GM19351 (cell line): ENCODE data around the gene PLK5.

Experiments used
- ATAC-seq: cut with Tn5 transposase; IDR thresholded peaks from one replicate; pipeline ENCODE4 v1.9.1; 2021; ENCODE audit warnings: mild to moderate bottlenecking, moderate library complexity; ENCODE audit not compliant: unreplicated experiment

Gene PLK5

DNA sequence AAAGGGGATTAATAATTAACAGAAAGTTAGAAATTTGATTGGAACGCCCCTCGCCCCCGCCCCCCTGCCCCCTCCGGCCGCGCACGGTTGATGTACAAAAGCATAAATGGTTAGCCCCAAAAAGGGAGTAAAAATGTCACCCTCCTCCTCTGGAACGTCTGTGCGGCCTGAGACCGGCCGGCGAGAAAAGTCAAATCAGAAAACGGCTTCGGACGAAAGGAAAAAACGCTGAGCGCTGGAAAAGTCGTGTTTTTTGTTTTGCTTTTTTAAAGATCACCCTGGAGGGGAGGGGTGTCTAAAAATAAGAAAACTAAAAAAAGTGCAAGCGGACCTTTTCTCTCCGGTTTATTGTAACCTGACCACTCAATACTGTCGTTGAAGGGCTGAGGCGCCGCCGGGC is 31.1 kb downstream of the PLK5 start:
- no peak for ATAC-seq

DNA sequence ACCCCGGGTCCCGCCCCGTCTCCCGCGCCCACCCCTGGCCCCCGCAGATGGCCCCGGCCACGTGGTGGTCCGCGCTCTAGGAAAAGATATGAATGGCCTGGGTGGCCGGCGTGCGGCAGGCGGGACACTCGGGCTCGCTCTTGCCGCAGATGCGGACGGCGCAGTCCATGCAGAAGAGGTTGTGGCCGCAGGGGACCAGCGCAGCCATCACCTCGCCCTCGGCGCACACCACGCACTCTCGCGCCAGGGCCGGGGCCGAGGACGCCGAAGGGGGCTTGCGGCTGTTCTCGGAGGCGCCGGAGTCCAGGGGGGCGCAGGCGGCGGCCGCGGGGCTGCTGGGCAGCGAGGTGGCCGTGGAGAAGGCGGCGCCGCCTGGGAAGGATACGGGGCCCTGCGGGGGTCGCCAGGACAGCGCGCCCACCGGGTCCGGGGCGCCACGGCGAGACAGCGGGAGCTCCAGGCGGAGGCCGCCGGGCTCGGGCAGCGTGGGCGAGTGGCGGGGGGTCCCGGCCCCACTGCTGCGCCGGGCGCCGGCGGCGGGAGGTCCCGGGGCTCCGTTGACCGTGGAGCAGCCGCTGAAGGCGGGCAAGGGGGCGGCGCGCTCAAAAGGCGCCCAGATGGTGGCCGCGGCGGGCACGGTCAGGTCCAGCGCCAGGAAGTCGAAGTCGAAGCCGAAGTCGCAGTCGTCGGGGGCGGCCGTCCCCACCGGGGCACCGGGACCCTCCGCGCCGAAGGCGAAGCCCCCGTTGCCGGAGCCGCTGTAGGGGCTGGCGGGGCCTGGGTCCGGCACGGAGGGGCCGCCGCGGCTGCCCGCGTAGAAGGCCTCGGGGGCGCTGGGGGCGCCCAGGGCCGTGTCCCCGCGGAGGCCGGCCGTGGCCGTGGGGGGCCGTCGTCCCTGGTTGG is 31.9 kb downstream of the PLK5 start:
- ATAC-seq = no peak

DNA sequence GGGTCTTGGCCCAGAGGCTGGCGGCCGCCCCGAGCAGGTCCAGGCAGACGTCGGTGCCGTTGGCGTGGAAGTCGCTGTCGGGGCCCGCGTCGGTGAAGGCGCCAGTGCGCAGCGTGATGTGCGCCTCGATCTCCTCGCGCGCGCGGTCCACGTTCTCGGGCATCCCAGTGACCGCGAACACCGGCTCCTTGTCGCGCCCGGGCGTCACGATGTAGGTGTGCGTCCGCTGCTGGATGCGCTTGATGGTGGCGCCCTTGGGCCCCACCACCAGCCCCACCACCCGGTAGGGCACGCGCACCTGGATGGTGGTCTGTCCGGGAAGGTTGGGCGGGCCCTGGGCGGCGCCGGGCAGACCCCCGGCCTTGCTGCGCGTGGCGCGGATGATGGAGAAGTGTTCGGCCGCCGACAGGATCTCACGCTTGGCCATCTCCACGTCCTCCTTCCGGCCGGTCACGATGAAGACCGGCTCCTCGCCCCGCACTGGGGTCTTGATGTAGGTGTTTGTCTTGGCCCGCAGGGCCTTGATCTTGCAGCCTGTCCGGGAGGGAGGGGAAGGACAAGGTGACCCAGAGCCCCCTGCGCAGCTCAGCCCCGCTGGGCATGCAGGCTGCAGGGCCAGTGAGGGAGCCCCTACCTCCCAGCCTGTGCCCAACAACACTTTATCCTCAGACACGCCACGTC is 32.7 kb downstream of the PLK5 start:
- no peak for ATAC-seq

DNA sequence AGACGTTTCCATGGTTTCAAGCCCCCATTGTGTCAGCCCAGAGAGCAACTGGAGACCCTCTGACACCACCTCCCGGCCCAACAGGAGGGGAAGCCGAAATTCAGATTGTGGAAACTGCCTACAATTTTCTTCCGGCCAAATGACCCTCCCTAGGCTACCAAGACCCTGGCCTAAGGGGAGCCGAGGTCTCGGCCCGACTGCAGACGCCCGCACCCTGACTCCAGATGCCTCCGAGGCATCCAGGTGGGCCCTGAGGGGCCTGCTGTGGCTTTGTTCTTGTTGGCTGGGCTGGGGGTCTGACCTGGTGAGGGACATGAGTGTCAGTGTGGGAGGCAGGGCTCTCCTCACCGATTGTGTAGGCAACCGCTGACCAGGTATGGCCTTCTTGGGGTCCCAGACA is 34.7 kb downstream of the PLK5 start:
- no peak for ATAC-seq

DNA sequence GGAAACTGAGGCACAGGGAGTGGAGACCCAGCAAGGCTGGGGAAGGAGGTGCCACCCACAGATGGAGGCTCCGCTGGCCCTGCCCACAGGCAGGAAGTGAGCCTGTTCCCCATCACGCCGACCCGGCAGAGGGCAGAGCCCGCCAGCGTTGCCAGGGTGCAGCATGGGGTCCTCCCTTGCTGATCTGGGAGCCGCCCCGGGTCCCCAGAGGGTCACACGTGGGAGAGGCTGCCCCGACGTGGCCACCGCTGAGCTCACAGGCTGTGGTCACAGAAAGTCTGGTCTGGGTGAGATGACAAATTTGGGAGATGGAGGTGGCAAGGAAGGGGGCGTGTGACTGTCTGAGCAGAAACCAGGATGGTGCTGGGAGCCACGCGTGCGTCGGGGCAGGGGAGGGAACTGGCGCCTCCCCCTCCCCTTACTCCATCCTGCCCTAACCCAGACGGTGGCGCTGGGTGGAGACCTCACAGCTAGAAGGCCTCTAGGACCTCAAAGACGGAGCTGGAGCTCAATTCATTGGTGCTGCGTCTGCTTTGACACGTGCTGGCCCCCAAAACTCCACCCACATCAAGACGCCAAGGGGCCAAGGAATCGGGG is 36.5 kb downstream of the PLK5 start:
- ATAC-seq = no peak

DNA sequence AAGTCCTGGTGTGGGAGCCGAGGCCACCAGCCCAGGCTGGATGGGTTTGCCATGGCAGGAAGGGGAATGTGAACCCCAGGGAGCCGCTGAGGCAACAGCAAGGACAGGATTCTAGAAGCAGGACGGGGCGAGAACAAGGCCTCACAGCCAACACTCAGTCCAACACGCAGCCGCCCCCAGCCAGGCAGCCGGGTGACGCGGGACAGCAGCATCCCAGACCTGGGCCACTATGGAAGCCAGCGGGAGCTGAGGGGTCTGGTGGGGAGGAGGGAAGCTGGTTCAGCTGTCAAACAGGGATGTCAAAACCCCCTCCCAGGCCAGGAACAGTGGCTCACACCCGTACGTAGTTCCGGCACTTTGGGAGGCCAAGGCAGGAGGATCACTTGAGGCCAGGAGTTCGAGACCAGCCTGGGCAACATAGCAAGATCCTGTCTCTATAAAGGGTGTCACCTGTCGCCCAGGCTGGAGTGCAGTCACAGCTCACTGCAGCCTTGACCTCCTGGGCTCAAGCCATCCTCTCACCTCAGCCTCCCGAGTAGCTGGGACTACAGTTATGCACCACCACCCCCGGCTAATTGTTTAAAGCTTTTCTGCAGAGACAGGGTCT is 37.5 kb downstream of the PLK5 start:
- ATAC-seq = no peak

DNA sequence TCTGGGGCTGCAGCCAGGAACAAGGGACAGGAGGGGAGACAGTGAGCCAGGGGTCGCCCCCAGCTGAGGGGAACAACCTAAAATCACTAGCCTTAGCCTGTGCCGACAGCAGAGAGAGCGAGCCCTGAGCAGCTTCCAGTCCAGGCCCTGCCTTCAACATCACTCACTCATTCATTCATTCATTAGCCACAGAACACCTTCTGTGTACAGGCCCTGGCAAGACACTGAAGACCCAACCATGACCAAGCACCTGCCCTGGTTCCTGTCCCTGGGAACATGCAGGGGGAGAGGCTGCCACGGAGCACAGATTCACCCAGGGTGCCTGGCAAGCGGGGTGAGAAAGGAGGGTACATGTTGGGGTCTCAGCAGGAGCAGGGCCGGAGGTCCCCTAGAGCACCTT is 39.4 kb downstream of the PLK5 start:
- ATAC-seq = no peak

DNA sequence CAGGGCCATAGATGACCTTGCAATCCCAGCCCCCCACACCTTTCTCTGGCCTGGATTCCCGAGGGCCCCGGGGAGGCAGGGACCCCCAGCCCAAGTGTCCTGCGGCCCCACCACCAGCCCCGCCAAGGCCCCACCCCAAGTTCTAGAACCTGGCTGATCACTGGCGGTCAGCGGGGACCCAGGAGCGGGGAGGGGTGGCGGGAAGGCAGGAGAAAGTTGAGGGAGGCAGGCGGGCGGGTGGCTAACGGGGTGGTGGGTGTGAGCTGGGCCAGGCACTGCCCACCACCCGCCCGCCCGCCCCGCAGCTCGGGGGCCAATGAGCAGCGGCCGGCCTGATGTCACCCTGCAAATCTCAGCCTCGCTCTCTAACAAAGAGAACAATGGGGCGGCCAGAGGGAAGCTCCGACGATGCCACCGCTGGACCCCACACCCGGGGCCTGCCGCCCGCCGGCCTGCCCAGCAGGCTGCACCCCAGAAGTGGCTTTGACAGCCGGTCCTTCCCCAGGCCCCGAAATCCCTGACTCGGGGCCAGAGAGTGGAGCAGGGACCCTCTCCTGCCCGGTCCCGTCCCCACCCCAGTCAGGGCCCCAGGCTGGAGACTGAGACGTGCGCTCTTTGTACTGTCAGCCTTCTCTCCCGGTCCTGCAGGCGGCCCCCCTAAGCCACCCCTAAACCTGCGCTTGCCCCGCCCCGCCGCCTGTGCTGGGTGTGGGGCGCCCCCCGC is 42.7 kb downstream of the PLK5 start:
- no peak for ATAC-seq

DNA sequence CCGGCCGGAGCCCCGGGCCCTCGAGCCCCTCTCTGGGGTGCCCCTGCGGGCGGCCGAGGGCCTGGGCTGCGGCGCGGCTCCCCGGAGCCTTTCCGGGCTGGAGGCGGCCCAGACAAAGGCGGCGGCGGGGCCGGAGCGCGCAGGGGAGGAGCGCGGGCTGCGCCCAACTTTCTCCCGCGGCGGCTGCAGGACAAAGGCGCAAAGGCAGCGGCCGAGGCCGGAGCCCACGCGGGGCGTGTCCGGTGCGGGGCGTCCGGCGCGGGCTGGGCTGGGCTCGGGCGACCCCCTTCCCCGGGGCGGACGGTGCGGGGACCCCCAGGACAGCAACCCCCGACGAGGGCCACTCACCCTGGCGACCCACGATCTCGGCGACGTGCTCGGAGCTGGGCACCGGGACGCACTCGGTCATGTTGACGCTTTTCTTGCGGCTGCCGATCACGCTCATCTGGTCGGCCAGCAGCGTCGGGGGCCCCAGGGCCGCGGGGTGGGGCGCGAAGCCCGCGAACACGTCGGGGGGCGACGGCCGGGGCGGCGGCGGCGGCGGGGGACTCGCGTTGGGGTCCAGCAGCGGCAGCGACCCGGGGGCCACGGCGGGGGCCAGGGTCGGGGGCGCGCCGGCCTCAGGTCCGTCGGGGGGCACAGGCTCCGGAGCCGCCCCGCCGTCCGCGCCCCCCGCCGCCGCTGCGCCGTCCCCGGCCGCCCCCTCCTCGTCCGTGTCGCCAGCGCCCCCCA is 43.4 kb downstream of the PLK5 start:
- ATAC-seq = no peak

DNA sequence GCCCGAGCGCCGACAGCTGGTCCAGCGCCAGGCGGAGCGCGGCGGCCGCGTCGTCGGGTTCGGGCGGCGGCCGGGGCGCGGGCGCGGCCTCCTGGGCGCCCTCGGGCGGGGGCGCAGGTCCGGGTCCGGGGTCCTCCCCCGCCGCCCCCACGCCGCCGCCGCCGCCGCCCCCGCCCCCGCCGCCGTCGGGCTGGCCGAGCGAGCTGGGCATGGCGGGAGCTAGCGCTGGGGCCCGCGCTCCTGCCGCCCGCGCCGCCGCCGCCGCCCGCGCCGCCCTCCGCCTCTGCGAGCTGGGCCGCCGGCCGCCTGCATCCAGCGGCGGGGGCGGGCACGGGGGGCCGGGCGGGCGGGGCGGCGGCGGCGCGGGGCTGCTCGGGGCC is 44.0 kb downstream of the PLK5 start:
- ATAC-seq = no peak

DNA sequence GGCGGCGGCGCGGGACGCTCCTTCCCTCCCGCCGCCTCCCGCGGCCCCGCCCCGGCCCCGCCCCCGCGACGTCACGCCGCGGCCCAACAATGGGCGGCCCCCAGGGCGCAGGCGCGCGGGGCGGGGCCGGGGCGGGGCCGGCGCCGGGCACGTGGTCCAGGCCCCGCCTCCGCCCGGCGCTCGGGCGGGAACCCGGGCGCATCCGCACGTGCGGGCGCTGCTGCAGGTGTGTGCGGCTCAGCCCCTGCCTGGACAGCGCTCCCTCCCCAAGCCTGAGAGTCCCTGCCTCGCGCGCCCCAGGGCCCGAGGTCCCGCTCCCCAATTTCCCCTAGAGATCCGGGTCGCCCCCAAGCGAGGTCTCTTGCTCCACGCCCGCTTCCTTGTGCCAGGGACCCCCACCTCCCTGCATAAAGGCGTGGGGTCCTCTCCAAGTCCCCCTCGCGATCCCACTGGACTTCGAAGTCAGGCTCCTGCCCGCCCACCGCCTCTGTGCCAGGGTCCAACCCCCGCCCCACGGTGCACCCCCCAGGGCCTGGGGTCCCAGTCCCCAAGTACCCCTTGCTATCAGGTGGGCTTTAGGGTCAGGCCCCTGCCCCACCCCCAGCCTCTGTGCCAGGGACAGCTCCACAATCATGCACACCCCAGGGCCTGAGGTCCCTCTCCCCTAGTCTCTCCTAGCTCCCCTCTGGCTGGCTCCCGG is 44.6 kb downstream of the PLK5 start, which contains the start of gene MEX3D:
MEX3D (minus strand) TSS at position 6 of the 700 bp plus-strand sequence. CDS start 267 bp downstream, outside the sequence.
- no peak for ATAC-seq

DNA sequence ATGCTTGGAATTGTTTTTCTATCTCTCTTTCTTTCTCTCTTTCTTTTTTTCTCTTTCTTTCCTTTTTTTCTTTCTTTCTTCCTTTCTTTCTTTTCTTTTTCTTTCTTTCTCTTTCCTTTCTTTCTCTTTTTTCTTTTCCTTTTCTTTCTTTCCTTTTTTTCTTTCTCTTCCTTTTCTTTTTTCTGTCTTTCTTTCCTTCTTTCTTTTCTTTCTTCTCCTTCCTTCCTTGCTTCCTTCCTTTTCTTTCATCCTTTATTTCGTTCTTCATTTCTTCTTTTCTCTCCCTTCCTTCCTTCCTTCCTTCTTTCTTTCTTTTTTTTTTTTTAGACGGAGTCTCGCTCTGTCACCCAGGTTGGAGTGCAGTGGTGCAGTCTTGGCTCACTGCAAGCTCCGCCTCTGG is 46.1 kb downstream of the PLK5 start:
- no peak for ATAC-seq

DNA sequence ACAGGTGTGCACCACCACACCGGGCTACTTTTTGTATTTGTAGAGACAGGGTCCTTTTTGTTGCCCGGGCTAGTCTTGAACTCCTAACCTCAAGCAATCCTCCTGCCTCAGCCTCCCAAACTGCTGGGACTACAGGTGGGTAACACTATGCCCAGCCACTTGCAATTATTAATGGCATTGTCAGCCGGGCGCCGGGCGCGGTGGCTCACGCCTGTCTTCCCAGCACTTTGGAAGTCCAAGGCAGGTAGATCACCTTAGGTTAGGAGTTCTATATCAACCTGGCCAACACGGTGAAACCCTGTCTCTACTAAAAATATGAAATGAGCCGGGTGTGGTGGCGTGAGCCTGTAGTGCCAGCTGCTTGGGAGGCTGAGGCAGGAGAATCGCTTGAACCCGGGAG is 47.0 kb downstream of the PLK5 start:
- no peak for ATAC-seq

DNA sequence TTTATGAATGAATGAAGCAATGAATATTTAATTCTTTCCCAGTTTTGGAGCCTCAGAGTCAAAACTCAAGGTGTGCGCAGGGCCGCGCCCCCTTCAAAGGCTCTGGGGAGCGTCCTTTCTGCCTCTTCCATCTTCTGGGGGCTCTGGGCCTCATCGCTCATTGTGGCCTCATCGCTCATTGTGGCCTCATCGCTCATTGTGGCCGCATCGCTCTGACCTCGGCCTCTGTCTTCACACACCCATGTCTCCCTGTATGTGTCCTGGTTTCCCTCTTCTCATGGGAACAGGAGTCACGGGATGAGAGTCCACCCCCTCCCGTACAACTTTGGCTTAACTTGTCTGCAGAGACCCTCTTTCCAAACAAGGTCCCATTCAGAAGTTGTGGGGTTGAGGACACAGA is 47.5 kb downstream of the PLK5 start:
- ATAC-seq = no peak

DNA sequence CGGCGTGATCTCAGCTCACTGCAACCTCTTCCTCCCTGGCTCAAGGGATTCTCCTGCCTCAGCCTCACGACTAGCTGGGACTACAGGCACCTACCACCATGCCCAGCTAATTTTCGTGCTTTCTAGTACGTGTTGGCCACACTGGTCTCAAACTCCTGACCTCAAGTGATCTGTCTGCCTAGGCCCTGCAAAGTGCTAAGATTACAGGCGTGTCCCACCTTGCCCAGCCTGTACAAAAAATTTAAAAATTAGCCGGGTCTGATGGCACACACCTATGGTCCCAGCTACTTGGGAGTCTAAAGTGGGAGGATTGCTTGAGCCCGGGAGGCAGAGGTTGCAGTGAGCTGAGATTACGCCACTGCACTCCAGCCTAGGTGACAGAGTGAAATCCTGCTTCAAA is 48.9 kb downstream of the PLK5 start:
- no peak for ATAC-seq

DNA sequence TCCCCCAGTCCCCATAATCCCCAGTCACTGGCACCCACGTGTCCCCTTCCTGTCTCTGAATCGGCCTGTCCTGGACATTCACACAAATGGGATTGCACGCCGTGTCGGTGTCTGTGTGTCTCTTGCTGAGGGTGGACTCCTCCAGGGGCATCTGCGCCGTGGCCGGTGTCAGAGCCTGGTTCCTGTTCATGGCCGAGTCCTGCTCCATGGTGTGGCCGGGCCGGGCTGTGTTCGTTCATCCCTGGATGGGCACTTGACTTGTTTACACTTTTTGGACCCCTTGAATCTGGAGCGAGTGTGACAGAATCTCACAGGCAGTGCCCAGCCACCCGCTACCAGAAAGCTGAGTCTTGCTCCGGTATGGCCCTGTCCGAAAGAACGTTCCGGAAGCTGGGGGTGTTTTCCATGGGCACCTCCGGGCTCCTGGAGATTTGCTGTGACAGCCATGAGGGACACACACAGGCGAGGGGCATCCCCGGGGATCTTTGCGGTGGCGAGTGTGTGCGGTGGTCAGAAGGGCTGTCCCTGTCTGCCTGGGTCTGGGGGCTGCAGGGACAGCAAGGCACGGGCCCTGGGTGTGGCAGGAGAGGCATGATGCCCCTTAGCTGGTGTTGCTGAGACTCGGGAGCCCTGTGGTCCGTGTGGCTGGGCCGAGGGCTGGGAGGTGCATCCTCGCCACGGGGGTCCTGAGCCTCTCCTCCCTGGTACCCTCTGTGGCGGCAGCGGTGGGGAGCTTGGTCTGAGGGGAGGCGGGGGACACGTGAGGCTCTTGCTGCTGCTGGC is 50.7 kb downstream of the PLK5 start:
- no peak for ATAC-seq

DNA sequence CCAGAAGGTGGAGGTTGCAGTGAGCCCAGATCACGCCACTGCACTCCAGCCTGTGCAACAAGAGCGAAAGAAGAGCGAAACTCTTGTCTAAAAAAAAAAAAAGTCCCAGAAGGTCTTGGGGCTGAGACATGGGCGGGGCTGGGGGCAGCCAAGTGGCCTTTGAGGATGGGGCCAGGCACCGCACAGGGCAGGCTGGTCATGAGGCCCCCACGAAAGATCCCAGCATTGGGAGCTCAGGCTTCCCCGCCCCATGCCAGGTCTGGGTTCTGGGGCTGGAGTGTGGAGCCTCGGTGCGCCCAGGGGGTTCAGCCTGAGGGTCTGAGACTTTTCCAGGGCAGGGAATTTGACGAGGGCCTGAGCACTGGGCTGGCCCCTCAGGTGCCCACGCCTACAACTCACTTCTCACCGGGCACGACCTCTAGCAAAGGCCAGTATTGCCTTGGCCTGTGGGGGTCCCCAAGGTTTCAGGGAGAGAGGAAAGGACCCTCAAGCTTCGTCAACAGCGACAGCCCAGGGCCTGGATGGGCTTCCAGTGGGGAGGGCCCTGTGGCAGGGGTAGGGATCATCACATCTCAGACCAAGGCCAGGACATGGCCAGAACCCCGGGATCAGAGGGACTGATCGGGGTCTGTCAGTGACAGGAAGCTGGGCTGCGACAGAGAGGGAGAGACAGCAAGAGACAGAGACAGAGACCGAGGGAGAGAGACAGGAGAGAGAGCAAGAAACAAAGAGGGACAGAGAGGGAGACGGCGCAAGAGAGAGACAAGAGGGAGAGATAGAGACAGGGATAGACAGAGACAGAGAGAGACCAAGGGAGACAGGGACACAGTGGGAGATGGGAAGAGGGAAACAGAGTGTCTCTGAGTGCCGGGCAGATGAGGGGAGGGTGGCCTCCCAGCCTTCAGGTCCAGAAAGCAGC is 51.7 kb downstream of the PLK5 start:
- ATAC-seq = no peak
